IPS-18c (cell line): Measurements from ENCODE around the gene ZIC2.

Experiments used
- H3K4me3 ChIP-seq: 2 replicates; pipeline ENCODE4 v1.7.0; 2013; ENCODE audit warnings: low read depth, mild to moderate bottlenecking, low read length, moderate library complexity; ENCODE audit not compliant: insufficient read depth
- H3K9me3 ChIP-seq: one replicate; pipeline ENCODE4 v1.6.1; 2013; ENCODE audit warnings: mild to moderate bottlenecking, low read length, moderate library complexity; ENCODE audit not compliant: control insufficient read depth, insufficient read depth

The ZIC2 gene

GRCh38 chr13:99956473-99957349, 24.9 kb upstream of the ZIC2 start:
- H3K4me3 ChIP-seq, result peak overlapping the region; percentile 70
- no peaks in the 10 kb centered on the region for H3K9me3 ChIP-seq

DNA sequence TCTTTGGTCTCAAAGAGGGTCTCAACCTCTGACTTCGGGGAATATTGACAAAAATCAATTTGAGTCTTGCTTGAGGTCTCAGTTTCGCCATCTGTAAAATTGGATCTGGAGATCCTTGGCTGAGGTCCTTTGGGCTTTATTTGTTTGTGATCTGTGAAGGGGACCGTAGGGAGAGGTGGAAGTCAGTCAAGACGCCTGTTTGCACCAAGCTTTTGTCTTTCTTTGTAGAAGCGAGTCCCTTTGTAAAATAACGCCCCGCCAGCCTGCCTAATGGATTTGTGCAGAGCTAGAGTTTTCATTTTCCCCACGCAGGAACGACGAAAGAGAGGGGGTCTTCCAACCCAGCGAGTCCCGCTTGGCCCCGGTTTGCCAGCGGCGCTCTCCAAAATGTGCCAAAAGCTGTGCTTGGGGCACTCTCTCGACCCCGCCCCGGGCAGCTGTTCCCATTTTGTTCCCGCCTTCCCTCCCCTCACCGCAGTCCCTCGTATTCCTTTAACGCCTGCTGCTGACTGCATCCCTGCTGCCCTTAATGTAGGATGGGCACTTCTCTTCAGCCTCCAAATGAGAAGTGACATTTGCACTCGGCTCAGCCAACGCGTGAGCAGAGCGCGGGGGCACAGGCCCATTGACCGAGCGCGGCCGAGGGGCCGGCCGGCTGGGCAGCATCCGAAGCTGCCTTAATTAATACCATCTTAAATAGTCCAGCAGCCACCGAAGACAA, 23.0 kb upstream of the ZIC2 start:
- H3K9me3 ChIP-seq, result no peaks in the 10 kb centered on the region
- H3K4me3 ChIP-seq, result peak overlapping the region; percentile 40

DNA sequence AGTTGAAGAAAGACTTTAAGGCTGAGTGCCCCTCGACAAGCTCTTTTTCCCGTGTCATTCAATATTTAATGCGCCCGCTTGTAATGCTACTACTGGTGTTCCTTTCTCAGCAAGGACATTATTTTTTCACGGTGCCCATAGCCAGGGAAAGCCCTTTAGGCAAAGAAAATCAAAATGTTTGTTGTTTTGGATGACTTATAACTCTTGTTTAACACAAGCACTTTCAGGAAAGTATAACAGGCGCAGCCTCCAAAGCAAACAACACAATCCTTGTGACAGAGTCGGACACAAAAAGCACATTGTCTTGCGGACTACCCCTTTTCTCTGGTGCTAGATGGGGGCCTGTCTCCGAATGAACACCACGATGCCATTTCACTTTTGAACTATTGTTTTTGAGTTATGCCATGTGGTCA, 22.5 kb upstream of the ZIC2 start:
- Histone ChIP-seq H3K4me3 (peak overlapping the region; percentile 40; the same call in 1 of the 2 replicates), H3K9me3 (no peaks in the 10 kb centered on the region)

DNA sequence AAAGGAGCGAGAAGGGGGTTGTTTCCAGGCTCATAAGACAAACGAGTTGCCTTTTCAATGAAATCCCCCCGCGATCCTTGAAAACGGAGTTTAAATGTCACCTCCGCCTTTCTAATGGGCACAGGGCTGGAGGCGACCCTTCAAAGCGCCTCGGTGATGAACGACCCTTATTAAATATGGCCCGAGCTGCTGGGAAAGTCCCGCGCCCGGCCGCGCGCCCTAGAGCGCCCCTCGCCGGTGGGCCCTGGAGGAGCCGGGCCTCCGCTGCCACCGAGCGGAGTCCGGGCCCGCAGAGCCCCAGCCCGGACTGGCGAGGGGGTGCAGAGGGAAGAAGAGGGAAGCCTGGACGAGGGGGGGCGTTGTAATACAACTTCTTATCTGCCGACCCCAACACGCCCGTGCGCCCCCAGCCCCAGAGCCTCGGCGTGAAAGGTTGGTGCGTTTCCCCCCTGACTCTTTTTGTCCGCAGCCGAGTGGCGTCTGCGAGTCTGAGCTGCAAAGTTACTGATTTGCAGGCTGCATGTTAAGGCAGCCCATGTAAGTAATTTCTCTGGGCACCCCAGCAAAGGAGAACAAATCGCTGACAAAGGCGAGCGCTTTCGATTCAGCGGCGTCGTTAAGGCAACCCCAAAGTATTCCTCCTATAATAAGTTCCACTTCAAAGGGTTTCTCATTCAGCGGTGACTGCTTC, 21.9 kb upstream of the ZIC2 start:
- H3K9me3 ChIP-seq, result no peaks in the 10 kb centered on the region
- peak overlapping the region; percentile 37 for H3K4me3 ChIP-seq

DNA sequence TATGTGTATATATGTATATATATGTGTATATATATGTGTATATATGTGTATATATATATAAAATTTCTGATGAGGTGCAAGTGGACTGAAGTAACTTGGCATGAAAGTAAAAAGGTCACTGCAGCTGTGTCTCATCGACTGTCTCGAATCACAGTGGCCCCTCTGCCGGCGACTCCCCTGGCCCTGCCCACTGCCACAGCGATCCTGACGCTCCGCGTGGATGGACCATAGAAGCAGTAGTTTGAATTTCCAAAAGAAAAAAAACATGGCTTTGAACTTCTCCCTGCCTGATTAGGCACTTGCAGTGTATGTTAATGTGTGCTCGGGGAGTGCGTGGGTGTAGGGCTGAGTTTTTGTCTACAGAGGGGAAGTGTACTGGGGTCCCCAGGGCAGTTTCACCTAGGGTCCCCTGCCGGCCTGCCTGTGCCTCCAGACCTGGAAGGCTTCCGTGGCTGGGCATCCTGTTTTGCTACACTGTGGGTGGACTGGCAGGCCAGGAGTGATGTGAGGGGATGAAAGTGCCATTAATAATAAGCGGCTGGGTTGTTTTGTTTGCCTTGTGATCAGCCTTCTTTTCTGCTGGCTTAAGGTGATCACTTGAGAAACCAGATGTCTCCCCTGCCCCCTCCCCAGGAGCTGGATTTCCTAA, 20.8 kb upstream of the ZIC2 start:
- H3K4me3 ChIP-seq, result 0 out of 2 replicates have a peak overlapping the region, but pooled peaks have one; percentile 15

DNA sequence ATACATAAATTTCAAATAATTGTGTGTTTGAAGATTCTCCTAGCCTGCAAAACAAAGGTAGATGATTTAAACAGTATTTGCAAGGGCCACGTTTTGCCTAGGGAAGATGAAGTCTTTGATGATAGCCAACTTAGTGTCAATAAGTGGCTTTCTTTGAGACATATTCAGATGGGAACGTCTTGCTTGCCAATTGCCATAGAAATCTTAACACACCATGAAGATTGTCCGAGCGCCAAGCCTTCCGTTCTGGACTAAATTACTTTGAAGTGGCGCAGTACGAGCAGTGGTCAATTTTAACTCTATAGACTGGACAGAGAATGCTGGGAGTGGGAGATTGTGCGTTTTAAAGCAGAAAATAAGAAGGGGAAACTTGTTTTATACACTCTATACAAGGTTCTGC, 19.9 kb upstream of the ZIC2 start:
- Histone ChIP-seq H3K4me3 (no peak overlapping the region), H3K9me3 (no peaks in the 10 kb centered on the region)

More for the DNA sequence above, 20.8 kb upstream of the ZIC2 start:
- no peaks in the 10 kb centered on the region for H3K9me3 ChIP-seq

GRCh38 chr13:99962242-99962641, 19.3 kb upstream of the ZIC2 start:
- Histone ChIP-seq H3K9me3 (no peaks in the 10 kb centered on the region), H3K4me3 (no peak overlapping the region)

GRCh38 chr13:99963816-99964339, 17.7 kb upstream of the ZIC2 start:
- H3K4me3 ChIP-seq, result no peak overlapping the region
- H3K9me3 ChIP-seq, result no peaks in the 10 kb centered on the region

DNA sequence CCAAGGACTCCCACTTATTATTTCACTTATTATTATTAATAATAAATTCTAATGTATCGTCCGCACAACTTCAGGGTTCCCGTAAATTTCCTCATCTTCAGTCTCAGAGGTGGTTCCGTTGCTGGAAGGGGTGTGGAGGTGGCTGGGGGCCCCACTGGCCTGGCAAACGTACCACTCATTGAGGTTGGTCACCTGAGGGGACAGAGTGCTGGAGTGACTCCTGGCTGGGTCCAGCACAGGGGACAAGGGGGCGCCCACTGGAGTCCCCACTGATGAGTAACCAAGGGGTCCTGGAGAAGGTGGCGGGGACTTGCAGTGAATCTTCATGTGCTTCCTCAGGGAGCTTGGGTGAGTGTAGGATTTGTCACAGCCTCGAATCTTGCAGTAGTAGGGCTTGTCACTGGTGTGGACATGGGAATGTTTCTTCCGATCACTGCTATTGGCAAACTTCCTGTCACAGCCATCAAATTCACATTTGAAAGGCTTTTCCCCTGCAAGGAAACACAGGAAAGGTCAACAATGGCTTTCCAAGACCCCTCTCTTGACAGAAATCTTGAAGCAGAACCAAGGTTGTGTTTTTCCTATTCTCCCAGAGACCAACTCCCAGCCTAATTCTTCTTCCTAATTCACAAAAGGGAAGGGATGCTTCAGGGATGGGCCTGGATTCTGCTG, 16.1 kb upstream of the ZIC2 start:
- Histone ChIP-seq H3K4me3 (no peak overlapping the region), H3K9me3 (peaks cover 2% of the 10 kb centered on the region)

DNA sequence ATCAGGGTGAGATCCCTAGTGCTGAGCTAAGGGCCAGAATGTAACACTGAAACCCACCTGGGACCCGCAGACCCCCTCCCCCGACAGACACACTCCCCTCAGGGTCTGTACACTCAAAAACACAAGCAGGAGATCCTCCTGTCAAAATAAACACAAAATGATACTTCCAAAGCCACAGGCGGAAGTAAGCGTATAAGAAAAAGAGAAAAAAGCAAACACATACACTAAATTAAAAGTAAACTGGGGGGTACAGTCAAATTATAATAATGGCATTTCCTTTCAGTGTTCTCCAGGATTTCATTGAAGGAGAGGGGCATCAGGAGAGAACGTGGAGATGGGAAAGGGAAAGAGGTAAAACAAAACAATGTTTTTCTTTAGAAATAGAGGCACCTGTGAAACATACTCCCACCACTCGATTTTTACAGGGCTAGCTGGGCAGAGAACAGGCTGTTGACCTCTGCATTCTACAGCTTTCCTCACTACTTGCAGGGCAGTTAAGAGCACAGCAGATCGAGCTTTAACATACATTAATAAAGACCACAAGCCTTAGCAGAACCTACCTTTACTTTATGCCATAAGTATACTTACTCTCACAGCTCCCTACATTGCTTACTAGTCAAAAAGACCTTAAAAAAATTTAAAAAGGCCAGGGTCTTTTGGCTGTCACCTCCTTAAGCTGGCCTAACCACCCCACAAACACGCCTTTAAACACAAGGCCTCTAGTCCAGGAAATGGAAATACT, 15.3 kb upstream of the ZIC2 start:
- Histone ChIP-seq H3K4me3 (peak overlapping the region; percentile 16; the same call in 1 of the 2 replicates), H3K9me3 (peaks cover 2% of the 10 kb centered on the region)

DNA sequence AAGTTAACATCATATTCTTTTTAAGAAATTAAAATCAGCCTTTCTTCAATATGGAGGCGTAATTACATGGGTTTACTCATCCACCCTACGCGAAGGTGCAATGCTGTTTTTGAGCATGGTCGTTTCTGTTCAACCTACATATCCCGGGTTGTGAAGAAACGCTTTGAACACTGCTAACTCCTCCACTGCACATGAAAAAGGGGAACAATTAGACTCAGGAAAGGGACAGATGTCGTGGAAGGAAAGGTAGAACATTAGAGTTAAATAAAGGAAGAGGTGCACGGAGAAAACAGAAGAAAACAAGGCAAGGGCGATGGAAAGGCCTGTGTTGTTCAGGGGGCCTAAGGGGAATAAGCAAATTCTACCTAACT, 14.1 kb upstream of the ZIC2 start:
- peaks cover 2% of the 10 kb centered on the region for H3K9me3 ChIP-seq
- peak overlapping the region; percentile 93 for H3K4me3 ChIP-seq

GRCh38 chr13:99967869-99968520, 13.6 kb upstream of the ZIC2 start:
- Histone ChIP-seq H3K4me3 (peak overlapping the region; percentile 93), H3K9me3 (peaks cover 2% of the 10 kb centered on the region)

- Histone ChIP-seq H3K9me3 (peaks cover 2% of the 10 kb centered on the region), H3K4me3 (peak overlapping the region; percentile 93)
These were observed 12.8 kb upstream of the ZIC2 start for GRCh38 chr13:99968521-99969452.

DNA sequence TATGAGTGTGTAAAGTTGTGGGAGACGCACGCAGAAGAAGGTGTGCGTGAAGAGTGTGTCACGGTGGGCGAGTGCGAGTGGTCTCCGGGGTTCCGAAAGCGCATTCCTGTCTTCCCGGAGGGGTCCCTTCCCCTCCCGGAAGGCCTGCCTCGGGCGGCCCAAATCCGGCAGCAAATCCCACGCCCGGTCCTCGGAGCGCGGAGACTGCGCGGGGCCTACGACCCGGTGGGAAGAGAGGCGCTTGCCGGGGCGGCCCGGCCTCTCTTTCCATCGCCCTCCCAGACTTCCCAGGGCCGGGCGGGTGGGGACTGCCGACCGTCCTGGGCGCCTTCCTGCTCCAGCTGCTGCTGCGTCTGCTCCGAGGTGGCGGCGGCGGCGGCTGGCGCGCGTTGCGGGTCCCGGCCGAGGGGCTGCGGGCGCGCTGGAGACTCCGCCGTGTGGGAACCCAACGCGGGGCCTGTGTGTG, 12.1 kb upstream of the ZIC2 start:
- Histone ChIP-seq H3K4me3 (peak overlapping the region; percentile 93), H3K9me3 (peaks cover 2% of the 10 kb centered on the region)
